DND-41 (cell line): ENCODE measurements around the gene ZSCAN22.
A peak's percentile ranks its signal among the peaks of the same experiment; 100 is the strongest.

Experiments
- ATAC-seq: fragments of 200-7000 bp; cut with Tn5 transposase; 3 replicates; pipeline ENCODE4 v1.9.1; 2021; ENCODE audit warnings: low read depth; ENCODE audit not compliant: insufficient read depth
- DNase-seq: peaks from one replicate; pipeline ENCODE4 v3.0.0-alpha.2; 2020
- H2AFZ ChIP-seq: 2 replicates; pipeline ENCODE4 v1.6.0; 2012; ENCODE audit warnings: low read depth, low read length
- H3K27ac ChIP-seq: 2 replicates; pipeline ENCODE4 v1.5.1; 2012; ENCODE audit warnings: low read length, inconsistent platforms
- H3K27me3 ChIP-seq: fragments of 200-600 bp; sonication (generic); 2 replicates; pipeline ENCODE4 v1.6.0; 2012; ENCODE audit warnings: low read length, mild to moderate bottlenecking, inconsistent platforms; ENCODE audit not compliant: insufficient read depth, poor library complexity
- H3K36me3 ChIP-seq: 2 replicates; pipeline ENCODE4 v1.5.1; 2012; ENCODE audit warnings: low read length, inconsistent platforms; ENCODE audit not compliant: insufficient read depth
- H3K4me1 ChIP-seq: 2 replicates; pipeline ENCODE4 v1.5.1; 2012; ENCODE audit warnings: mild to moderate bottlenecking, low read length; ENCODE audit not compliant: insufficient read depth
- H3K4me2 ChIP-seq: 2 replicates; pipeline ENCODE4 v1.6.0; 2012; ENCODE audit warnings: mild to moderate bottlenecking, moderate library complexity, low read length, inconsistent platforms; ENCODE audit not compliant: insufficient read depth
- H3K4me3 ChIP-seq, 2 experiments: fragments of 200-600 bp in 1 of 2; shearing (Covaris generic) in 1 of 2; 2 replicates each; pipeline ENCODE4 v1.5.1; 2012 to 2016; ENCODE audit warnings: inconsistent platforms in 2 of 2, low read length in 2 of 2, mild to moderate bottlenecking in 2 of 2, low read depth in 1 of 2, moderate library complexity in 1 of 2
- H3K79me2 ChIP-seq: 2 replicates; pipeline ENCODE4 v1.6.0; 2012; ENCODE audit warnings: low read length, inconsistent platforms; ENCODE audit not compliant: insufficient read depth
- H3K9ac ChIP-seq: 2 replicates; pipeline ENCODE4 v1.6.0; 2012; ENCODE audit warnings: low read depth, mild to moderate bottlenecking, inconsistent platforms, low read length, moderate library complexity
- H3K9me3 ChIP-seq: 2 replicates; pipeline ENCODE4 v1.5.1; 2012; ENCODE audit warnings: low read length, moderate library complexity, mild to moderate bottlenecking, inconsistent platforms; ENCODE audit not compliant: insufficient read depth, severe bottlenecking
- H4K20me1 ChIP-seq: 2 replicates; pipeline ENCODE4 v1.6.0; 2012; ENCODE audit warnings: low read length; ENCODE audit not compliant: insufficient read depth
- CTCF ChIP-seq: IDR thresholded peaks from 2 replicates; pipeline ENCODE4 v1.5.1; 2012; ENCODE audit warnings: borderline replicate concordance, low read length, moderate library complexity, mild to moderate bottlenecking; ENCODE audit not compliant: poor library complexity, severe bottlenecking; ENCODE audit errors: extremely low read depth
- EZH2 ChIP-seq: IDR thresholded peaks from 3 replicates; pipeline ENCODE4 v1.6.1; 2012; ENCODE audit warnings: borderline replicate concordance, low read depth, mild to moderate bottlenecking, moderate library complexity, low read length, inconsistent platforms; ENCODE audit not compliant: severe bottlenecking

The ZSCAN22 gene

GRCh38 chr19:58361900-58362271 lies 35.1 kb downstream of the ZSCAN22 start:
- peaks cover 14% of the 10 kb centered on the region for H3K79me2 ChIP-seq
- DNase-seq (peak; percentile 55), ATAC-seq (peak; percentile 9)
- TF ChIP-seq CTCF (no peak), EZH2 (no peak)
- H3K4me2 ChIP-seq, result peak overlapping the region; percentile 99
- no peaks in the 10 kb centered on the region for H3K9me3 ChIP-seq
- peaks cover 18% of the 10 kb centered on the region for H3K4me1 ChIP-seq
- H4K20me1 ChIP-seq, result no peaks in the 10 kb centered on the region
- H3K36me3 ChIP-seq, result peaks cover 6% of the 10 kb centered on the region; the same call in 1 of the 2 replicates
- peak overlapping the region; percentile 97 for H3K9ac ChIP-seq
- peak overlapping the region; percentile 98 for H2AFZ ChIP-seq
- peak overlapping the region; percentile 99 for H3K4me3 ChIP-seq
- H3K27me3 ChIP-seq, result no peaks in the 10 kb centered on the region
- H3K27ac ChIP-seq, result peak overlapping the region; percentile 85

- Histone ChIP-seq H2AFZ (peak within 1 kb of the TSS; percentile 98), H3K9ac (peak within 1 kb of the TSS; percentile 97), H3K27ac (peak within 1 kb of the TSS; percentile 85), H3K4me2 (peak within 1 kb of the TSS; percentile 99), H3K36me3 (peaks cover 7% of the 10 kb centered on the region; the same call in 1 of the 2 replicates), H3K4me1 (peaks cover 18% of the 10 kb centered on the region), H3K4me3 (peak within 1 kb of the TSS; percentile 99), H4K20me1 (no peaks in the 10 kb centered on the region), H3K27me3 (no peaks in the 10 kb centered on the region), H3K79me2 (peaks cover 14% of the 10 kb centered on the region), H3K9me3 (no peaks in the 10 kb centered on the region)
- TF ChIP-seq EZH2 (no peak), CTCF (peak; percentile 32)
- ATAC-seq (peak; percentile 90), DNase-seq (peak; percentile 98)
Observed at GRCh38 chr19:58362272-58362994, 35.6 kb downstream of the ZSCAN22 start, which contains the start of gene ZNF497. ZNF497 (minus strand) TSS chr19:58362751; CDS start chr19:58357635, 5,116 bp downstream.

- no peak overlapping the region for H3K4me2 ChIP-seq
- no peaks in the 10 kb centered on the region for H3K9me3 ChIP-seq
- no peak overlapping the region for H3K9ac ChIP-seq
- no peaks in the 10 kb centered on the region for H4K20me1 ChIP-seq
- H3K79me2 ChIP-seq, result peaks cover 14% of the 10 kb centered on the region
- H3K27me3 ChIP-seq, result no peaks in the 10 kb centered on the region
- TF ChIP-seq CTCF (no peak), EZH2 (no peak)
- no peak overlapping the region for H2AFZ ChIP-seq
- H3K4me1 ChIP-seq, result peaks cover 18% of the 10 kb centered on the region
- ATAC-seq (no peak), DNase-seq (no peak)
- H3K4me3 ChIP-seq, result no peak overlapping the region
- no peak overlapping the region for H3K27ac ChIP-seq
- peaks cover 12% of the 10 kb centered on the region for H3K36me3 ChIP-seq
Observed at GRCh38 chr19:58364146-58364545, 37.4 kb downstream of the ZSCAN22 start.
